ENCODE data around the gene CNTD1.

CNTD1 gene

GRCh38 chr17:42844271-42844670, 45.6 kb downstream of the CNTD1 start, which contains the start of gene AOC2:
AOC2 (plus strand) TSS chr17:42844580; CDS start chr17:42844627, 47 bp downstream.
- Histone ChIP-seq H2BK5ac (ENCODE audit: low read length) (no peak within 1 kb of the TSS), H3K18ac (ENCODE audit: low read length) (no peak within 1 kb of the TSS), H3K4me3 (ENCODE audit: low read length) (no peak within 1 kb of the TSS), H3K27ac (ENCODE audit: low read depth, low read length) (no peak within 1 kb of the TSS), H4K5ac (ENCODE audit: low read length) (no peak within 1 kb of the TSS), H3K4me2 (ENCODE audit: low read length) (no peak within 1 kb of the TSS), H3K79me2 (ENCODE audit: control insufficient read depth, insufficient read depth, low read length) (no peaks in the 10 kb centered on the region), H3K23ac (ENCODE audit: low read length) (no peak within 1 kb of the TSS), H3K4ac (ENCODE audit: low read depth, low read length) (no peak within 1 kb of the TSS), H2BK120ac (ENCODE audit: low read depth, low read length) (no peak within 1 kb of the TSS), H3K56ac (ENCODE audit: low read length) (no peak within 1 kb of the TSS), H3K4me1 (ENCODE audit: control insufficient read depth, low read depth, low read length) (no peaks in the 10 kb centered on the region), H4K8ac (ENCODE audit: low read depth, low read length) (no peak within 1 kb of the TSS), H2BK15ac (replicated peaks; ENCODE audit: low read depth) (no peak within 1 kb of the TSS), H3K27me3 (ENCODE audit: insufficient read depth, low read length, poor library complexity) (no peaks in the 10 kb centered on the region), H2AK5ac (ENCODE audit: low read length) (no peak within 1 kb of the TSS), H3K36me3 (ENCODE audit: control insufficient read depth, insufficient read depth, low read length) (peaks cover 22% of the 10 kb centered on the region), H3K79me1 (ENCODE audit: low read length) (peaks cover 2% of the 10 kb centered on the region), H3K9ac (ENCODE audit: low read length) (no peak within 1 kb of the TSS)
- no peak for DNase-seq
- WGBS (ENCODE audit: extremely low coverage, insufficient coverage, low lambda C conversion rate), result no CpG with 5 or more reads among the region's 4 CpGs

GRCh38 chr17:42844761-42845555, 46.3 kb downstream of the CNTD1 start:
- no peak overlapping the region for H3K4me3 ChIP-seq (ENCODE audit: low read length)
- H2BK5ac ChIP-seq (ENCODE audit: low read length), result no peak overlapping the region
- no peaks in the 10 kb centered on the region for H3K27me3 ChIP-seq (ENCODE audit: insufficient read depth, low read length, poor library complexity)
- no peak overlapping the region for H2BK15ac ChIP-seq (replicated peaks; ENCODE audit: low read depth)
- H4K5ac ChIP-seq (ENCODE audit: low read length), result no peak overlapping the region
- H3K27ac ChIP-seq (ENCODE audit: low read depth, low read length), result no peak overlapping the region
- no peak overlapping the region for H3K18ac ChIP-seq (ENCODE audit: low read length)
- H3K36me3 ChIP-seq (ENCODE audit: control insufficient read depth, insufficient read depth, low read length), result peaks cover 21% of the 10 kb centered on the region
- H2BK120ac ChIP-seq (ENCODE audit: low read depth, low read length), result no peak overlapping the region
- H3K4me1 ChIP-seq (ENCODE audit: control insufficient read depth, low read depth, low read length), result no peaks in the 10 kb centered on the region
- H3K23ac ChIP-seq (ENCODE audit: low read length), result no peak overlapping the region
- no CpG with 5 or more reads among the region's 24 CpGs for WGBS (ENCODE audit: extremely low coverage, insufficient coverage, low lambda C conversion rate)
- H3K4ac ChIP-seq (ENCODE audit: low read depth, low read length), result no peak overlapping the region
- no peak overlapping the region for H3K56ac ChIP-seq (ENCODE audit: low read length)
- no peak overlapping the region for H2AK5ac ChIP-seq (ENCODE audit: low read length)
- no peak overlapping the region for H3K4me2 ChIP-seq (ENCODE audit: low read length)
- H3K9ac ChIP-seq (ENCODE audit: low read length), result no peak overlapping the region
- no peak for DNase-seq
- peaks cover 2% of the 10 kb centered on the region for H3K79me1 ChIP-seq (ENCODE audit: low read length)
- no peak overlapping the region for H4K8ac ChIP-seq (ENCODE audit: low read depth, low read length)
- H3K79me2 ChIP-seq (ENCODE audit: control insufficient read depth, insufficient read depth, low read length), result no peaks in the 10 kb centered on the region

GRCh38 chr17:42845556-42845917, 46.9 kb downstream of the CNTD1 start:
- no peak overlapping the region for H3K23ac ChIP-seq (ENCODE audit: low read length)
- H2AK5ac ChIP-seq (ENCODE audit: low read length), result no peak overlapping the region
- H2BK15ac ChIP-seq (replicated peaks; ENCODE audit: low read depth), result no peak overlapping the region
- peaks cover 2% of the 10 kb centered on the region for H3K79me1 ChIP-seq (ENCODE audit: low read length)
- H3K4ac ChIP-seq (ENCODE audit: low read depth, low read length), result no peak overlapping the region
- H3K4me2 ChIP-seq (ENCODE audit: low read length), result no peak overlapping the region
- H4K8ac ChIP-seq (ENCODE audit: low read depth, low read length), result no peak overlapping the region
- H3K27me3 ChIP-seq (ENCODE audit: insufficient read depth, low read length, poor library complexity), result no peaks in the 10 kb centered on the region
- DNase-seq, result no peak
- no peaks in the 10 kb centered on the region for H3K4me1 ChIP-seq (ENCODE audit: control insufficient read depth, low read depth, low read length)
- no peak overlapping the region for H3K9ac ChIP-seq (ENCODE audit: low read length)
- no peak overlapping the region for H3K56ac ChIP-seq (ENCODE audit: low read length)
- H3K4me3 ChIP-seq (ENCODE audit: low read length), result no peak overlapping the region
- no CpG with 5 or more reads among the region's 12 CpGs for WGBS (ENCODE audit: extremely low coverage, insufficient coverage, low lambda C conversion rate)
- no peak overlapping the region for H4K5ac ChIP-seq (ENCODE audit: low read length)
- H3K27ac ChIP-seq (ENCODE audit: low read depth, low read length), result no peak overlapping the region
- no peak overlapping the region for H2BK120ac ChIP-seq (ENCODE audit: low read depth, low read length)
- H3K36me3 ChIP-seq (ENCODE audit: control insufficient read depth, insufficient read depth, low read length), result peaks cover 21% of the 10 kb centered on the region
- H2BK5ac ChIP-seq (ENCODE audit: low read length), result no peak overlapping the region
- H3K79me2 ChIP-seq (ENCODE audit: control insufficient read depth, insufficient read depth, low read length), result no peaks in the 10 kb centered on the region
- H3K18ac ChIP-seq (ENCODE audit: low read length), result no peak overlapping the region

GRCh38 chr17:42845918-42846593, 47.4 kb downstream of the CNTD1 start:
- H3K4me2 ChIP-seq (ENCODE audit: low read length), result no peak overlapping the region
- H3K18ac ChIP-seq (ENCODE audit: low read length), result no peak overlapping the region
- H3K23ac ChIP-seq (ENCODE audit: low read length), result no peak overlapping the region
- H3K27me3 ChIP-seq (ENCODE audit: insufficient read depth, low read length, poor library complexity), result no peaks in the 10 kb centered on the region
- no peaks in the 10 kb centered on the region for H3K79me2 ChIP-seq (ENCODE audit: control insufficient read depth, insufficient read depth, low read length)
- H2AK5ac ChIP-seq (ENCODE audit: low read length), result no peak overlapping the region
- peaks cover 2% of the 10 kb centered on the region for H3K79me1 ChIP-seq (ENCODE audit: low read length)
- no peak overlapping the region for H2BK5ac ChIP-seq (ENCODE audit: low read length)
- no peak overlapping the region for H3K4me3 ChIP-seq (ENCODE audit: low read length)
- no peaks in the 10 kb centered on the region for H3K4me1 ChIP-seq (ENCODE audit: control insufficient read depth, low read depth, low read length)
- H2BK15ac ChIP-seq (replicated peaks; ENCODE audit: low read depth), result no peak overlapping the region
- no peak overlapping the region for H3K56ac ChIP-seq (ENCODE audit: low read length)
- H4K5ac ChIP-seq (ENCODE audit: low read length), result no peak overlapping the region
- no peak overlapping the region for H2BK120ac ChIP-seq (ENCODE audit: low read depth, low read length)
- no peak overlapping the region for H4K8ac ChIP-seq (ENCODE audit: low read depth, low read length)
- no peak overlapping the region for H3K9ac ChIP-seq (ENCODE audit: low read length)
- DNase-seq, result no peak
- H3K4ac ChIP-seq (ENCODE audit: low read depth, low read length), result no peak overlapping the region
- no peak overlapping the region for H3K27ac ChIP-seq (ENCODE audit: low read depth, low read length)
- peaks cover 21% of the 10 kb centered on the region for H3K36me3 ChIP-seq (ENCODE audit: control insufficient read depth, insufficient read depth, low read length)
- WGBS (ENCODE audit: extremely low coverage, insufficient coverage, low lambda C conversion rate), result no CpG with 5 or more reads among the region's 7 CpGs

GRCh38 chr17:42846594-42847280, 48.1 kb downstream of the CNTD1 start:
- H3K23ac ChIP-seq (ENCODE audit: low read length), result no peak overlapping the region
- no peak overlapping the region for H4K8ac ChIP-seq (ENCODE audit: low read depth, low read length)
- H3K27me3 ChIP-seq (ENCODE audit: insufficient read depth, low read length, poor library complexity), result no peaks in the 10 kb centered on the region
- no peak overlapping the region for H2BK120ac ChIP-seq (ENCODE audit: low read depth, low read length)
- no CpG with 5 or more reads among the region's 9 CpGs for WGBS (ENCODE audit: extremely low coverage, insufficient coverage, low lambda C conversion rate)
- no peaks in the 10 kb centered on the region for H3K4me1 ChIP-seq (ENCODE audit: control insufficient read depth, low read depth, low read length)
- H3K56ac ChIP-seq (ENCODE audit: low read length), result no peak overlapping the region
- H3K4me3 ChIP-seq (ENCODE audit: low read length), result no peak overlapping the region
- H3K4me2 ChIP-seq (ENCODE audit: low read length), result no peak overlapping the region
- no peak overlapping the region for H3K4ac ChIP-seq (ENCODE audit: low read depth, low read length)
- H4K5ac ChIP-seq (ENCODE audit: low read length), result no peak overlapping the region
- H3K18ac ChIP-seq (ENCODE audit: low read length), result no peak overlapping the region
- no peak overlapping the region for H3K9ac ChIP-seq (ENCODE audit: low read length)
- no peak for DNase-seq
- no peak overlapping the region for H2BK15ac ChIP-seq (replicated peaks; ENCODE audit: low read depth)
- no peak overlapping the region for H3K27ac ChIP-seq (ENCODE audit: low read depth, low read length)
- no peaks in the 10 kb centered on the region for H3K79me2 ChIP-seq (ENCODE audit: control insufficient read depth, insufficient read depth, low read length)
- no peak overlapping the region for H2BK5ac ChIP-seq (ENCODE audit: low read length)
- H3K36me3 ChIP-seq (ENCODE audit: control insufficient read depth, insufficient read depth, low read length), result peaks cover 18% of the 10 kb centered on the region
- H2AK5ac ChIP-seq (ENCODE audit: low read length), result no peak overlapping the region
- H3K79me1 ChIP-seq (ENCODE audit: low read length), result peaks cover 2% of the 10 kb centered on the region

All from mesendoderm (in vitro differentiated cells).